ENCODE data around the gene CACNA1I.

DNA sequence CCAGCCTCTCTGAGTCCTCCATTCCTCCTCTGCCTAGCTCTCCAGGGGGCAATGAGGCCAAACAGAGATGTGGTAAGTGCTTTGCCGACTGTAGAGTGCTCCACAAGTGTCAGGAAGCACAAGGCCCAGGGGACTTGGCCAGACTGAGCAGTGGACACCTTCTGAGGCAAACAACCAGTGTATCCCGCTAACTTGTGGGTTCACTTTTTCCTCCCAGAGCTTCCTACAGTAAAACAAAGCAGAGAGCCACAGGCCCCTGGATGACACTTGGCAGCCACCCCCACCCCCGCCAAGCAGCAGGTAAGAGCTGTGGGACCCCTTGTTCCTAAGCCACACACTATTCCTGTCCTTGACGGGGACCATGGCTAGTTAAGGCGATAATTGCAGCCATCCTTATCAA lies 160.9 kb downstream of the CACNA1I start:
- TF ChIP-seq, protein P1, sequence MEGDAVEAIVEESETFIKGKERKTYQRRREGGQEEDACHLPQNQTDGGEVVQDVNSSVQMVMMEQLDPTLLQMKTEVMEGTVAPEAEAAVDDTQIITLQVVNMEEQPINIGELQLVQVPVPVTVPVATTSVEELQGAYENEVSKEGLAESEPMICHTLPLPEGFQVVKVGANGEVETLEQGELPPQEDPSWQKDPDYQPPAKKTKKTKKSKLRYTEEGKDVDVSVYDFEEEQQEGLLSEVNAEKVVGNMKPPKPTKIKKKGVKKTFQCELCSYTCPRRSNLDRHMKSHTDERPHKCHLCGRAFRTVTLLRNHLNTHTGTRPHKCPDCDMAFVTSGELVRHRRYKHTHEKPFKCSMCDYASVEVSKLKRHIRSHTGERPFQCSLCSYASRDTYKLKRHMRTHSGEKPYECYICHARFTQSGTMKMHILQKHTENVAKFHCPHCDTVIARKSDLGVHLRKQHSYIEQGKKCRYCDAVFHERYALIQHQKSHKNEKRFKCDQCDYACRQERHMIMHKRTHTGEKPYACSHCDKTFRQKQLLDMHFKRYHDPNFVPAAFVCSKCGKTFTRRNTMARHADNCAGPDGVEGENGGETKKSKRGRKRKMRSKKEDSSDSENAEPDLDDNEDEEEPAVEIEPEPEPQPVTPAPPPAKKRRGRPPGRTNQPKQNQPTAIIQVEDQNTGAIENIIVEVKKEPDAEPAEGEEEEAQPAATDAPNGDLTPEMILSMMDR (IDR thresholded peaks at IDR 0.05) = no peak
- no peak for TF ChIP-seq POLR2A (IDR thresholded peaks at IDR 0.05)
